DMS153 treated with DMSO at 0.1 percent for 48 hours (cell line): Measurements from ENCODE around the gene MCRIP2.

ENCODE experiments used
- DNase-seq: peaks from one replicate; lab custom pipeline; 2025; ENCODE audit not compliant: unreplicated experiment; lab: John Stamatoyannopoulos, UW

The MCRIP2 gene

DNA sequence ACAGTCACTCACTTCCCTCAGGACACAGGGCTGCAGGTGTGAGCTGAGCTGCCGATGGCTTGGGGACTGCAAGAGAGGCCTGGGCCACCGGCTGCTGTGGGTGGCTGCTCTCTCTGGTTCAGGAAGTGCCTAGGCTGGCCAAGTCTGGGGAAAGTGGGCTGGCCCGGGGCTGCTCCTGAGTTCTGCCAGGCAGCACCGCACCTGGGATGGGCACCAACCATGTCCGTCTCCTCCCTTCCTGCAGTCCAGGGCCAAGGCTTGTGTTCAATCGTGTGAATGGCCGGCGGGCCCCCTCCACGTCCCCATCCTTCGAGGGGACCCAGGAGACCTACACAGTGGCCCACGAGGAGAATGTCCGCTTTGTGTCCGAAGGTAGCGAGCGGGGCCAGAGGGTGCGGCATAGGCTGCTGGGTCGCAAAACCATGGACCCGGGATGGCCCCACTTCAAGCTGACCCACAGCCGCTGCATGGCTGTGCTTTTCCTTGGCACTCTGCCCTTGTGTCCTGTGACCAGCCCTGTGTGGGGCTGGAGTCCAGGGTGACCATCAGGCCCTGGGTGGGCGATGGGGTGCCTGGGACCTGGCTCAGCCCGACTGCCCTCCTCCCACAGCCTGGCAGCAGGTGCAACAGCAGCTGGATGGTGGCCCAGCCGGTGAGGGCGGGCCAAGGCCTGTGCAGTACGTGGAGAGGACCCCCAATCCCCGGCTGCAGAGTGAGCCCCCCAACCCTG lies 5.7 kb downstream of the MCRIP2 start:
- no peak for DNase-seq

DNA sequence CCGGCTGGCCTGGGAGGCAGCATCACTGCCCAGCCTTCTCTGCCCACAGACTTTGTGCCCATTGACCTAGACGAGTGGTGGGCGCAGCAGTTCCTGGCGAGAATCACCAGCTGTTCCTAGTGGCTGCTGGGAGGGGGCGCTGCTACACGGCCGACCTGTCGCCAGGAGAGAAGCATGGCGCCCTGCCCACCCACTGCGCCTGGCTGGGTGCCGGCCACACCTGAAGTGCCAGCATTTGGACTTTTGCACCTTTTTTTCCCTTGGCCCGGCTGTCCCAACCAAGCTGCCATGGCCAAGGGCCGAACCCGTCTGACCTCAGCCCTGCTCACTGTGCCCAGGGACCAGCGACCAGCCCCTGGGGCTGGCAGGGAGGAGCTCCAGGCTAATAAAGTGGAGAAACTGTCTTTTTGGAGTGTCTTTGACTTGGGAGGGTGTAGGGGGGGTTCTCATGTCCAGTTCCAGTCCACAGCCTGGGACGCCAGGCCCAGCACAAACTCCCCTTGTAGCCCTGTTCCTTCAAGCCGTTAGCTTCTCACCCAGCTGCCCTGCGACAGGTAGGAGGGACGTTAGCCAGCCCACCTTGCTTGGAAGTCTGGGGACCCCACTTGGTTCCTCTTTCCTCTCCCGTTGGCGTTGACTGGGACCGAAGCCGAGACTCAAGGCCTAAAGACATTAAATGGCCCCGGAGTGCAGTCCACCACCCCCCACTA lies 6.6 kb downstream of the MCRIP2 start:
- peak; percentile 10 for DNase-seq

DNA sequence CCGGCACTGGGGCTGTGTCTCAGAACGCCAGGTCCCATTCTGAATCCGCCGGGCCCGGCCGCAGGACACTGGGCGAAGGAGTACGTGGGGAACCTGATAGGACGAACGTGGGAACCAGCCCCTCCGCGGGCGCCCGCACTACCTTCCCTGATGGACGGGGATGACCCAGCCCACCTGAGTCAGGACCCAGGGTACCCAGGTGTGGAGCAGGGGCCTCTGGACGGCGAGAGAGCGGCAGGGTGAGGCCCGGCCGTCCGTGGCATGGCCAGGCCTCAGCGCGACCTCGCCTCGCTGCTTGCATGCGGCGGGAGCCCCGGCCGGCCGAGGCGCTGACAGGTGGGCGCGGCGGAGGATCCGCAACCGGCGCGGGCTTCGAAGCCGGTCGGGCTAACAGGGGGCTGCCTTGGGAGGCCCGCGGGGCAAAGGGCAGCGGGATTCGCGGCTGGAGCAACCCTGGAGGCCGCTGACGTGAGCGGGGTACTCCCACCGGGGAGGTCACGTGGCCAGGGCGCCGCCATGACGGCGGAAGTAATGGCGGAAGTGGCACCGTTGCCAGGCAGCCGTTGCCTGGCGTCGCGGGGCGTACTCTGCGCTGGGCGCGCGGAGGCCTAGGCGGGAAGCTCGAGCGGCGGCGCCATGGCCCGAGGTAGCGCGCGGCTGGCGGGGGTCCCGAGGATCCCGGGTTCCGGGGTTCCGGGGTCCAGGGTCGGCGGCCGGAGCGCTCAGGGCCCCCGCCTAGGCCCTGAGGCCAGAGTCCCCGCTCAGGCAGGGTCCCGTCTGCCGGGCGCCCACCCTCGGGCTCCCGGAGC lies 7.4 kb downstream of the MCRIP2 start, which contains the start of gene WDR90:
Gene WDR90, plus strand, starts transcription at position 585 of the 809 bp plus-strand sequence. Its CDS starts 52 bp downstream, at position 637.
- peak; percentile 75 for DNase-seq

DNA sequence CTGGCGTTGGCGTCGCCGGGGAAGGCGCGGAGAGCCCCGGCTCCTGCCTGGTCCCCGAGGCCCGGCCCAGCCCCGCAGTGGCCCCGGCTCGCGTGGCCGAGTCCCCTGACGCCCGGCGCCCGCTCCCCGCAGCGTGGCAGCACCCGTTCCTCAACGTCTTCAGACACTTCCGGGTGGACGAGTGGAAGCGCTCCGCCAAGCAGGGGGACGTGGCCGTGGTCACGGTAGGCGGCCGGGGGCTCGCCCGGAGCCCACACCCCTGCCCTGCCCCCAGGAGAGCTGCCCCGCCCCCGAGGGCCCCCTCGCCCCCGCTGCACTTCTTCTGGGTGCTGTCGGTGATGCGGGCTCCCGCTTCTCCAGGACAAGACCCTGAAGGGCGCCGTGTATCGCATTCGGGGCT lies 8.0 kb downstream of the MCRIP2 start:
- no peak for DNase-seq

DNA sequence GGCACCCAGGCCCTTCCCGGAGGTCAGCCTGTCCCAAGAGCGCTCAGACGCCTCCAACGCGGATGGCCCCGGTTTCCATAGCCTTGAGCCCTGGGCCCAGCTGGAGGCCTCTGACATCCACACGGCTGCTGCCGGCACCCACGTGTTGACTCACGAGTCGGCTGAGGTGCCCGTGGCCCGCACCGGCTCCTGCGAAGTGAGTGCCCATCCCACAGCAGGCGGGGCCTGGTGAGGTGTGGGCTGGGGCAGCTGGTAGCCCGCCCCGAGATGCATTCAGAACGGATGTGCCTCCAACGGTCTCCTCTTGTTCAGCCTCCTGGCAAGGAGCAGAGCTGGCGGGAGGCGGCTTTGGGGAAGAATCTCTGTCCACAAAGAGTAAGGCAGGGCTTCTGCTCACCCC lies 10.2 kb downstream of the MCRIP2 start:
- DNase-seq, result no peak

GRCh38 chr16:652454-653305 lies 11.1 kb downstream of the MCRIP2 start:
- DNase-seq, result no peak

DNA sequence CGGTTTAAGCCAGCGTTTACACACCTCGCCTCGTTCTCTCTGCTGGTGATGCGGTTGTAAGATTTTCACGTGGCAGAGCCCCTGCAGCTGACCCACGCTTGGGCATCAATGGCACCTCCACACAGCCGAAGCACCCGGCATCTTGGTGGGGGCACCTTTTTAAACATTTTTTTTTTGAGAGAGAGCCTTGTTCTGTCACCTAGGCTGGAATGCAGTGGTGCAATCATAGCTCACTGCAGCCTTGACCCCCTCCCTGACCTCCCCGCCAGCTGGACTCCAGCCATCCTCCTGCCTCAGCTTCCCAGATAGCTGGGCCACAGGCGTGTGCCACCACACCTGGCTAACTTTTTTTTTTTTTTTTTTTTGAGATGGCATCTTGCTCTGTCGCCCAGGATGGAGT lies 12.4 kb downstream of the MCRIP2 start:
- no peak for DNase-seq

GRCh38 chr16:657487-657886 lies 15.9 kb downstream of the MCRIP2 start:
- DNase-seq, result no peak

DNA sequence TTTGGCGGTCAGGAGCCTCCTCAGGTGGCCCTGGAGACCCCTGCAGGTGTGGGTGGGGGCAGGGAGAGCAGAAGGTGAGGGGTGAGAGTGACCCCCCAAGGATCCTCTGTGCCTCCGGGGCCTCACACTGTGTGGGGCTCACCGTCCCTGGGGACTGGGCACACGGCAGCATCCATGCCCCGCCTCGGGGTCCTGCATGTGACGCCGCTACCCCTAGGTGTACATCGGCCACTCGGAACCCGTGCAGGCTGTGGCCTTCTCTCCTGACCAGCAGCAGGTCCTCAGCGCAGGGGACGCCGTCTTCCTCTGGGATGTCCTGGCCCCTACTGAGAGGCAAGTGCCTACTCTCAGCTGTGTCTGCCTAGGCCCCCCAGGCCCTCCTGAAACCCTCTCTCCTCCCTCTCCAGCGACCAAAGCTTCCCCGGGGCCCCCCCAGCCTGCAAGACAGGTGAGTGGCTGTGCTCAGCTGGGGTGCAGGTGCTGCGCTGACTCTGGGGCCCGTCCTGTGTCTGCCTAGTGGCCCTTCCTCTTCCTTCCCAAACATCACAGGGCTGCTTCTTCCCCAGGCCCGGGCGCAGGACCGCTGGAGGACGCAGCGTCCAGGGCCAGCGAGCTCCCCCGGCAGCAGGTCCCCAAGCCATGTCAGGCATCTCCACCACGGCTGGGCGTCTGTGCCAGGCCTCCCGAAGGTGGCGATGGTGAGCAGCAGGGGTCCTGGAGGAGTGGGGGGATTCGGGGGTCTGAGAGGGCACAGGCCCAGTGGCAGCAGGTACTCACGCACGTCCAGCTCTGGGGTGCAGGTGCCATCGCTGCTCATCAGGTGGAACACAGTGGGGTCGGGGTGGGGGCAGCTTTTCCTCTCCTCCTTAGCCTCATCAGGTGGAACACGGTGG lies 17.3 kb downstream of the MCRIP2 start:
- no peak for DNase-seq

DNA sequence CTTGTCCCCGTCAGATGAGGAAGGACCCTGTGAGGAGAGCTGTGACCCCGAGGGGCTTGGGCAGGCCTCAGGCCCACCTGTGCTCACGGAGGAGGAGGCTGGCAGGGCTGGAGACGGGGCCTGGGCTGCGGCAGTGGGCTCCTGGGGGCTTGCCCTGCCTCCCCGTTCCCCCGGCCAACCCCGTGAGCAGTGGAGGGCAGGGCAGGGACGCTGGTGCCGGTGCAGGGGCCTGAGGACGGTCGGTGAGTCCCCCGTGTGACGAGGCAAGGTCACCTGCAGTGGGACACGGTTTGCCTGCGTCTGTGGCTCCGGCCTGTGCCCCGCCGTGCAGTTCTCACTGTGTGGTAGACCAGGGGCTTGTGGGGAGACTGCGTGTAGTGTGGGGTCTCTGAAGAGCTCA lies 18.0 kb downstream of the MCRIP2 start:
- DNase-seq, result no peak

- no peak for DNase-seq
Measured at GRCh38 chr16:660132-660458, 18.5 kb downstream of the MCRIP2 start.

DNA sequence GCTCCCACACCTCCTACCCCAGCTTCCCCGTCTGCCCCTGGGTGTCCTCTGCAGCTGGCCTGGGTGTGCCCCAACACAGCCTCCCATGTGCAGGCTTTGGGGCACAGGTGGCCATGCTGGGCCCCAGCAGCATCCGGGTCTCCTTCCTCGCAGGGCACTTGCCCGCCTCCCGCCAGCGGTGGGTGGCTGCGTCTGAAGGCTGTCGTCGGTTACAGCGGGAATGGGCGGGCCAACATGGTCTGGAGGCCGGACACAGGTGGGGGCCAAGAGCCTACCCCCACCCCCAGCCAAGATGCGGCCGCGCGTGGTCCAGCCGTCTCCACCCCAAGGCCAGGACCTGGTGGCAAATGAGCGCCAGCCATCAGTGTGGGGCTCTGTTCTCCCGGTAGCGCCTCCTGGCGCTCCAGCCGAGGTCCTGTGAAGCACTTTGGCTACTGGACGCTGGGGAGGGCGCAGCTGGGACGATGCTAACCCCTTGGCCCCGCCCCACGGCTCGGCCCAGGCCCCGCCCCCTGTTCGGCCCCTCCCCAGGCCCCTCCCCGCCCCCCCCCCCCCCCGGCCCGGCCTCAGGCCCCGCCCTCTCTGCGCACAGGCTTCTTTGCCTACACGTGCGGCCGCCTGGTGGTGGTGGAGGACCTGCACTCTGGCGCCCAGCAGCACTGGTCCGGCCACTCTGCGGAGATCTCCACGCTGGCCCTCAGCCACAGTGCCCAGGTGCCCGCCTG lies 19.0 kb downstream of the MCRIP2 start:
- peak; percentile 68 for DNase-seq

DNA sequence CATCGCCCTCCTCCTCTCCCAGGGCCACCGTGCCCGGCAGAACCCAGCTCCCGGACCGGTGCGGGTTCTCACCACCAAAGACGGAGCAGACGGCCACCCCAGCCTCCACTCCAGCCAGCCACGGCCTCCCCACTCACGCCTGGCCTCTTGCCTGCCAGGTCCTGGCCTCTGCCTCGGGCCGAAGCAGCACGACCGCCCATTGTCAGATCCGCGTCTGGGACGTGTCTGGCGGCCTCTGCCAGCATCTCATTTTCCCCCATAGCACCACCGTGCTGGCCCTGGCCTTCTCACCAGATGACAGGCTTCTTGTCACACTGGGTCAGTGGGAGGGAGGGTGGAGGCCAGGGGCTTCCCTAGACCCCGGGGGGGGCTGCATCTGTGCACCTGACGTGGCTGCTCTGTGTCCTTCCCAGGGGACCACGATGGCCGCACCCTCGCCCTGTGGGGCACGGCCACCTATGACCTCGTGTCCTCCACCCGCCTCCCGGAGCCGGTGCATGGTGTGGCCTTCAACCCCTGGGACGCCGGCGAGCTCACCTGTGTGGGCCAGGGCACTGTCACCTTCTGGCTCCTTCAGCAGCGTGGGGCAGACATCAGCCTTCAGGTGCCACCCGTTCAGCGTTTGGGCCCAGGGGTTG lies 19.7 kb downstream of the MCRIP2 start:
- no peak for DNase-seq

DNA sequence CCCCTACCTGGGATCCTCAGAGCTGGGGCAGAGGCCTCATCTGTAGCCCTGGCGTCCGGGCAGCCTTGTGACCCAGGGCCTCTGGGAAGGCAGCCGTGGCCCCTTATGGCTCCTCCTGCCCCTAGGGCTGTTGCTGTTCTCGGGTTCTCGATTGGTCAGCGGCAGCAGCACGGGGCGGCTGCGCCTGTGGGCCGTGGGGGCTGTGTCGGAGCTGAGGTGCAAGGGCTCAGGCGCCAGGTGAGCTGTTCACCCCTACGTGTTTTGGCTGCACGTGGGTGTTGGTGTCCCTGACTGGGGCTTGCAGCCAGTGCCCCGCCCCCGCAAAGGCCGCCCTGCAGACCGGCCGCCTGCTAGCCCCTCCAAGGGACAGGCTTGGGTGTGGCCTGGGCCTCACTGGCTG lies 20.5 kb downstream of the MCRIP2 start:
- DNase-seq, result no peak

GRCh38 chr16:662597-662996 lies 21.0 kb downstream of the MCRIP2 start:
- no peak for DNase-seq

DNA sequence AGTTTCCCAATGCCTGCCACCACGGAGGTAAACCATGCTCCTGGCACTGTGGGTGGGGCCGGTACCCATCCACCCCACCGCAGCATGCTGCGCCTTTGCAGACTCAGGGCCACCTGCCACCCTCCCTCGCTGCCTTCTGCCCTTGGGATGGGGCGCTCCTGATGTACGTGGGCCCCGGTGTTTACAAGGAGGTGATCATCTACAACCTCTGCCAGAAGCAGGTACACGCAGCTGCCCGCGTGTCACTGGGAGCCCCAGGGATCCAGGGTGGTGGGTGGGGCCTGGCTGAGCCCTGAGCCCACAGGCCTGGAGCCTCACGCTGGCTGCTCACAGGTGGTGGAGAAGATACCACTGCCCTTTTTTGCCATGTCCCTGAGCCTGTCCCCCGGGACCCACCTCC lies 24.9 kb downstream of the MCRIP2 start:
- no peak for DNase-seq

DNA sequence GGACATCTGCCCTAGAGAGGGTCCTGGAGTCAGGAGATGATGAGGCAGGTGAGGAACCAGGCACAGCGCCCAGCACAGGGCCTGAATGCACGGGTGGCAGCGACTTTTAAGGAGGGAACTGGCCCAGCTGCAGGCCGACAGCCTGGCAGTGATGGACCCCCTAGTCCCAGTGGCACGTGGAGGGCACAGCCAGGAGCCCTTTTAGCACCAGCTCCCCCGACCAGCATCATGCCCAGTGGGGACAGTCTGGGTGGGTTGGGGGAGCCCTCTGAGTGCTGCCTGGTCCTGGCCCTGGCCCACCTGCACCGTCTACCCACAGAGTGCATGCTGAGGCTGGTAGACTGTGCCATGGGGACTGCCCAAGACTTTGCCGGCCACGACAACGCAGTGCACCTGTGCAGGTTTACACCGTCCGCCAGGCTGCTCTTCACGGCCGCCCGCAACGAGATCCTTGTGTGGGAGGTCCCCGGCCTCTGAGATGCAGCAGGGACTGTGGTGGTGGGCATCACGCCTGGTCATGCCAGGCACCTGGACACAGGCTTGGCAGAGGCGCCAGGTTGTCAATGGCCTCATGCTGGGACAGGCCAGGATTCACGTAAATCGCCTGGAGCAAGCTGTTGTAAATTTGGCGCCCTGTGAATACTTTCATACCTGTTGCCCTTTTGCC lies 25.6 kb downstream of the MCRIP2 start:
- no peak for DNase-seq

DNA sequence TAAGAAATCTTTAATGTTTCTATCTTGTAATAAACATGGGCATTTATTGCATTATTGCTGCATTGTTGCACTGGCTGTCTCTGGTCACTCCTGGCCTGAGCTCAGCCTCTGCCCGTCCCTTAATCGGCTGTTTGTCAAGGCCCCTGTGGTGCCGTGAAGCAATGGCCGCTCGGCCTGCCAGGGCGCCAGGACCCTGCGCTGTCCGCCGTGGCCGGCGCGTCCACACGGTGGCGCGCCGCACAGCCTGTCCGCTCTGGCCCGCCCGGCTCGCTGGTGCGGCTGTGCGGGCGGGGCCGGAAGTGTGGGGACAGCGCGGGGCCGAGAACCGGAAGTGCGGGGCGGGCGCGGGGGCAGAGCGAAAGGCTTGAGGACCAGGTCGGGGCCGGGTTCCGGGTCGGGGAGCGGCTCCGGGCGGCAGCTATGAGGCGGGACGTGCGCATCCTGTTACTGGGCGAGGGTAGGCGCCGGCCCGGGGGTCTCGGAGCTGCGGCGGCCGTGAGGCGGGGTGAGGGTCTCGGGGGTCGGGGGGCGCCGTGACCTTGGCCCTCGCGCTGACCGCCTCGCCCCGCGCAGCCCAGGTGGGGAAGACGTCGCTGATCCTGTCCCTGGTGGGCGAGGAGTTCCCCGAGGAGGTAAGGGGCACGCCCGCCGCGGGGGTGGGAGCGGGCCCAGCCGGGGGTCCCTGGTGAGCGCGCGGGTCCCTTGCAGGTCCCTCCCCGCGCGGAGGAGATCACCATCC lies 26.3 kb downstream of the MCRIP2 start, which contains the start of gene RHOT2:
Gene RHOT2, plus strand, starts transcription at position 353 of the 739 bp plus-strand sequence. Its CDS starts 68 bp downstream, at position 421.
- DNase-seq, result peak; percentile 71
